Fibroblast of the aortic adventitia (primary cell): Measurements from ENCODE around the gene CHKA. TPM values are rescaled to one million over a fixed set of nuclear protein-coding genes. Genes with fewer than 3 reads are reported as not detected.

Source experiments
- DNase-seq: peaks from one replicate; pipeline ENCODE4 v3.0.0-alpha.2; 2010; ENCODE audit warnings: low read depth
- H3K4me3 ChIP-seq: 2 replicates; pipeline ENCODE4 v1.5.1; 2011; ENCODE audit warnings: low read depth, mild to moderate bottlenecking, control low read depth, low read length, moderate library complexity
- total RNA-seq: library from RNA; depleted of rRNA; stranded (reverse); fragments of >200 nt; gene quantifications from 2 replicates; pipeline ENCODE4 v1.2.3, GENCODE V29; 2012; ENCODE audit warnings: low replicate concordance
- TF ChIP-seq, protein P1 (sequence below): IDR thresholded peaks from 2 replicates; pipeline ENCODE4 v1.5.1; 2011; ENCODE audit warnings: mild to moderate bottlenecking, low read length, control low read depth, inconsistent platforms; ENCODE audit not compliant: insufficient read depth

CHKA gene
- total RNA-seq, 1 donor: 5.2 TPM

DNA sequence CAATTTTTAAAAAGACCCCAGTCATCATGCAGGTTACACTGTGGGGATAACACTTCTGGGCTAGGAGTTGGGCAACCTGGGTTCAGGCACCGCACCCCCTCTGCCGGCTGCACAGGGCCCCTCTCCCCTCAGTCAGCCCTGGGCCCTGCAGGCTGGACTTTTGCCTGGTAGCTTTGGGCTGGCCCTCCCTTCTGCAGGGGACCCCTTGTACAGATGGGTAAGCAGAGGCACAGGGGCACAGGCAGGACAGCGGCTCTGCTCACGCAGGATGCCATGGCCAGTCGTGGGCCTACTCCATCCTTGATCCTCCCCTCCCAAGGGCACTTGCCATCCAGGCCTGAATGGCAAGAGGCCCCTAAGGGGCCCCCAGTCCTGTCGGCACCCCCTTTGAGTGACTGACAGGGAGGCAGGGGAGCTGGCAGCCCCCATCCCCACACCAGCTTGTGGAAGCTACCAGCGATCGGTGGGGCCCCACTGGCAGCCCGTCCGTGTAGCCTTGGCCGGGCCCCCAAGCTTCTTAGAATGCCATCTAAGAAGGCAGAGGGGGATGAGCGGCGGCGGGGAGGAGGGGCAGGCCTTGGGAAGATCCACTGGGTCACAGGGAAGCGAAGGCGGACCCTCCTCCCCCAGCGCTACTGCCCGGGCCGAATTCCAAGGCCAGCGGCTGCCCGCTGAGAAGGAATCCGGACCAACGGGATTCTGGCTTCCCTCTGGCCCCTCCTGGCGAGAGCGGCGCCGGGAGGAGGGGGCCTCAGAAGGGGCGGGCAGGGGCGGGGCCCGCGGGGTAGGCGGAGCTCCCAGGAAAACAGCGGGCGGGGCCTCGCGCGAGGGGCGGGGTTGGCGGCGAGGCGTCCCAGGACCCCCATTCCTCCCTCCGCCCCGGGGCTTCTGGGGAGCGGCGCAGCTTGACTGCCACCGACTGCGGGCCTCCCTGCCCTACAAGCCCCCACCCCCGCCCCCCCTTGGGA lies 6.8 kb upstream of the CHKA start:
- TF ChIP-seq, protein P1, sequence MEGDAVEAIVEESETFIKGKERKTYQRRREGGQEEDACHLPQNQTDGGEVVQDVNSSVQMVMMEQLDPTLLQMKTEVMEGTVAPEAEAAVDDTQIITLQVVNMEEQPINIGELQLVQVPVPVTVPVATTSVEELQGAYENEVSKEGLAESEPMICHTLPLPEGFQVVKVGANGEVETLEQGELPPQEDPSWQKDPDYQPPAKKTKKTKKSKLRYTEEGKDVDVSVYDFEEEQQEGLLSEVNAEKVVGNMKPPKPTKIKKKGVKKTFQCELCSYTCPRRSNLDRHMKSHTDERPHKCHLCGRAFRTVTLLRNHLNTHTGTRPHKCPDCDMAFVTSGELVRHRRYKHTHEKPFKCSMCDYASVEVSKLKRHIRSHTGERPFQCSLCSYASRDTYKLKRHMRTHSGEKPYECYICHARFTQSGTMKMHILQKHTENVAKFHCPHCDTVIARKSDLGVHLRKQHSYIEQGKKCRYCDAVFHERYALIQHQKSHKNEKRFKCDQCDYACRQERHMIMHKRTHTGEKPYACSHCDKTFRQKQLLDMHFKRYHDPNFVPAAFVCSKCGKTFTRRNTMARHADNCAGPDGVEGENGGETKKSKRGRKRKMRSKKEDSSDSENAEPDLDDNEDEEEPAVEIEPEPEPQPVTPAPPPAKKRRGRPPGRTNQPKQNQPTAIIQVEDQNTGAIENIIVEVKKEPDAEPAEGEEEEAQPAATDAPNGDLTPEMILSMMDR: no peak
- peak overlapping the region; percentile 40 for H3K4me3 ChIP-seq
- peak; percentile 33 for DNase-seq

DNA sequence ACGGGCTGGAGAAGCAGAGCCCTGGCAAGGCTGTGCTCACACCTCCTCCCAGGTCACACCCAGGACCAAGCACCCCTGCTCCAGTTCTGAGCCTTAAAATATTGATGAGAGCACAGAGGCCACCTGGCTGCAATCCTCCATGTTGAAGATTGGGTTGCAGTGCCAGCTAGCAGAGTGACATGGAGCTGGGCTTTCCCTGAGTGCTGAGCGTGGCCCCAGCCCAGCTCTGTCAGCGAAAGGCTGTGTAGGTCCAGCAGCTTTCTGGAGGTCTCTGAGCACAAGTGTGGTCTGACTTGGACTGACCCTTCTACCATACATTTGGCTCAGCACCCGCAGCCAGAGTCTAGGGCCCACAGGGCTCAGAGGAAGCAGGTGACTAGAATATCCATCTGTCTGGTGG lies 4.0 kb upstream of the CHKA start:
- no peak for DNase-seq
- no peak overlapping the region for H3K4me3 ChIP-seq
- TF ChIP-seq, protein P1: no peak

DNA sequence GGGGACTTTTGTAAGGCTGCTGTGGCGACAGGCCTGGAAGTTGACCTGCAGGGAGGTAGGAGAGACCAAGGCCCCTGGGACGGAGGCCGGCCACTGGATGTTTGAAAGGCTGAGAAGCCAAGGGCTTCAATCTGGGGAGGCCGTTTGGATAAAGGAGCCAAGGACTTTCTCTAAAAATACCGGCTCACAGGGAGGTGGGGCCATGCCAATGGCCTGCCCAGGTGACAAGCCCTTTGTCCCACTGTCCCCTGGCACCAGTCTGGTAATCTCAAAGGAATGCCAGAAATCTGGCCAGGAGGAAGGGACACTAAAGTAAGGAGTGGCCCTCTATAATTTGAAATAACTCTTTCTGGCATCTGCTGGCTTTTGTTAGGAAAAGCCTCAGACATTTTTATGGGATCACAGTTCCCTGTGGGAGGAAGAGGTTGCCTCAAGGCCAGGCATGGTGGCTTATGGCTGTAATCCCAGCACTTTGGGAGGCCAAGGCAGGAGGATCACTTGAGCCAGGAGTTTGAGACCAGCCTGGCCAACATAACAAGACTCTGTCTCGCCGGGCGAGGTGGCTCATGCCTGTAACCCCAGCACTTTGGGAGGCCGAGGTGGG lies 1.9 kb upstream of the CHKA start:
- TF ChIP-seq, protein P1: no peak
- no peak for DNase-seq
- H3K4me3 ChIP-seq: no peak overlapping the region

DNA sequence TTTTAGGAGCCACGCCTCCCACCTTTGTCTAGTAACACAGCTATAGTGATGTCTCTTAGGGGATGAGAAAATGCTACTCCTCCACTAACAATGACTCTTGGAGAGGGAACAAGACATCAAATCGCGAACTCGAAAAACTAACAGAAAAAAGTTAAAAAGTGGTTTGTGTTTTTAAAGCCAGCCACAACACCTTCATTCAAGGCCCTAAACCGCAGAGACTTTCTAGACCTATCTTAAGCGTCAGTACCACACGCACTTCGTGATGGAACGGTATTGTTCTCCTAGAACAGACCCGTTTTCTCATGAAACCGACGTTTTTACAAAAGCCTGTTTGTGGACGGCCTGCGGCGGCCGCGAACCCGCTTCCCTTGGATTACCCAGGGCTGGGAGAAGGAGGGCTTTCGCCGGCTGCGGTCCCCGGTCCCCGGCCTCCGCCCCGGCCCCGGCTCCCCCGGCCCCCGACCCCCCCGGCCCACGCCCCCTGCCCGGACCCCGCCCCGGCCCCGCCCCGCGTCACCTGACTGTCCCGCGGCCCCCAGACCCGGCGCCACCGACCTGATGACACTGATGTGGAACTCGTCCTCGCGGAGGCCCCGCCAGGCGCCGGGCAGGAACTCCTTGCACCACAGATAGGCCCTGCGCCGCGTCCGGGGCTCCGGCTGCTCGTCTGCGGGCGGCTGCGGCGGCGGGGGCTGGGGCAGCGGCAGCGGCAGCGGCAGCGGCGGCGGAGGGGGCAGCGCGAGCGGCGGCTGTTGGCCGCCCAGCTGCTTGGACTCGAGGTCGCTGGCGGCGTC lies 718 bp downstream of the CHKA start:
- DNase-seq: peak; percentile 47
- peak overlapping the region; percentile 69 for H3K4me3 ChIP-seq
- TF ChIP-seq, protein P1: no peak

DNA sequence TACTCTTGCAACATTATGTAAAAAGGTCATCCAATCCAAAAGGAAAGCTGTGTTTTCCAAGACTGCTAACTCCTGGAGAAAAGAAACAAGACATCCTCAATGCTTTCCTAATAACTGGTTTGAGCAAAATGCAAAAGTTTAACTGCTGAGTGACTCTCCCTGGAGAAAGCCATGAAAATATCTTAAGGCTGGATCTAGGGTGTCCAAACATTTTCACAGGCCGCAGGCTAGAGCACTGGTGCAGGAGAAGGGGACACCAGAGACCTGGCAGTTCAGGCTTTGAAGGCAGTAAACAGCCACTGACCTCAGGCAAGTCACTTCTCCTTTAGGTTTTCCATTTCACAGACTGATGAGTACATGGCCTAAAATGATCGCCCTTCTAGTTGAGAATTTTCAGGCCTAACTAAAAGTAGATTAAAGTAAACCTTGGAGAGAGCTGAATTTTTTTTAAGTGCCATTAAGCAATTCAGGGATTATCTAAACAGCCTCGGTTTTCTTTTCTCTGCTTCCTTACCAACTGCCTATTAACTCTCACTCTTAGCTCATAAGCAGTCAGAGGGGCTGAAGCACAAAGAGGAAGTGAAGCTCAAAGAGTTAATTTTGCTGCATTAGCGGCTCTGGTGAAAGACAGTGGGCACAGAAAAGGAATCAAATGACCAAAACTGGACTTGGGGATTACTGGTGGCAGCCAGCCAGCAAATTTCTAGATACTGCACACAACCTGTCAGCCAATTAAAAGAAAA lies 2.3 kb downstream of the CHKA start:
- no peak overlapping the region for H3K4me3 ChIP-seq
- no peak for DNase-seq
- TF ChIP-seq, protein P1: no peak
